Panc1 (cell line): ENCODE results near the gene GRHL1. TPM values are rescaled to one million over a fixed set of nuclear protein-coding genes. Genes with fewer than 3 reads are reported as not detected.

Experiments used
- ATAC-seq: fragments of 200-7000 bp; cut with Tn5 transposase; 2 replicates; pipeline ENCODE4 v1.9.1; 2020; ENCODE audit warnings: mild to moderate bottlenecking, moderate library complexity
- BruUV-seq: library from RNA; stranded (reverse); fragments of 400-500 nt; replicated peaks from 2 replicates; lab custom pipeline; 2021; lab: Mats Ljungman, UMichigan
- CTCF ChIA-PET: fragments of 300-600 bp; sonication (Branson Sonifier 250); formaldehyde crosslinking; loops from one replicate; lab custom pipeline; 2022; ENCODE audit warnings: antibody characterized with exemption; lab: Charles Lee
- POLR2A ChIA-PET: fragments of 300-600 bp; sonication (Branson Sonifier 250); formaldehyde crosslinking; loops from one replicate; lab custom pipeline; 2022; ENCODE audit warnings: antibody characterized with exemption; lab: Charles Lee
- DNase-seq: peaks from one replicate; pipeline ENCODE4 v3.0.0-alpha.2; 2010; ENCODE audit warnings: low read depth, low spot score
- H3K27ac ChIP-seq: 2 replicates; pipeline ENCODE4 v1.5.1; 2011; ENCODE audit warnings: mild to moderate bottlenecking, low read length, inconsistent platforms
- H3K27me3 ChIP-seq: fragments of 200-500 bp; sonication (Bioruptor generic); 2 replicates; pipeline ENCODE4 v1.6.0; 2014; ENCODE audit warnings: low read length, inconsistent platforms; ENCODE audit not compliant: control insufficient read depth, insufficient read depth
- H3K36me3 ChIP-seq: fragments of 200-500 bp; sonication (Bioruptor generic); 2 replicates; pipeline ENCODE4 v1.5.1; 2014; ENCODE audit warnings: inconsistent platforms, mild to moderate bottlenecking, low read length, moderate library complexity; ENCODE audit not compliant: control insufficient read depth, insufficient read depth
- H3K4me1 ChIP-seq: 2 replicates; pipeline ENCODE4 v1.5.1; 2011; ENCODE audit warnings: inconsistent platforms, mild to moderate bottlenecking, low read length, moderate library complexity; ENCODE audit not compliant: control insufficient read depth, insufficient read depth
- H3K4me3 ChIP-seq, 2 experiments: 2 replicates each; pipeline ENCODE4 v1.5.1; 2011 to 2012; ENCODE audit warnings: low read depth in 2 of 2, low read length in 2 of 2, mild to moderate bottlenecking in 2 of 2, inconsistent platforms in 1 of 2, moderate library complexity in 1 of 2
- H3K9me3 ChIP-seq: fragments of 200-500 bp; sonication (Bioruptor generic); 2 replicates; pipeline ENCODE4 v1.5.1; 2014; ENCODE audit warnings: low read depth, mild to moderate bottlenecking, inconsistent platforms, low read length, moderate library complexity; ENCODE audit not compliant: control insufficient read depth, insufficient read depth
- CTCF ChIP-seq: fragments of 450-650 bp; IDR thresholded peaks from 2 replicates; pipeline ENCODE4 v1.5.1; 2017; ENCODE audit warnings: mild to moderate bottlenecking
- POLR2AphosphoS5 ChIP-seq: IDR thresholded peaks from 2 replicates; pipeline ENCODE4 v1.6.1; 2012; ENCODE audit warnings: mild to moderate bottlenecking, low read depth, low read length, moderate library complexity
- REST ChIP-seq, 2 experiments: IDR thresholded peaks; 2 replicates each; pipeline ENCODE4 v1.6.1; 2011 to 2012; ENCODE audit warnings: low read depth in 2 of 2, control low read depth in 1 of 2, low read length in 1 of 2, mild to moderate bottlenecking in 1 of 2, moderate library complexity in 1 of 2; ENCODE audit not compliant: insufficient read depth in 1 of 2
- SIN3A ChIP-seq: IDR thresholded peaks from 2 replicates; pipeline ENCODE4 v1.6.1; 2012; ENCODE audit warnings: low read depth, mild to moderate bottlenecking, low read length, moderate library complexity, borderline replicate concordance; ENCODE audit not compliant: insufficient read depth
- TCF7L2 ChIP-seq: IDR thresholded peaks from 2 replicates; pipeline ENCODE4 v1.6.1; 2011; ENCODE audit warnings: mild to moderate bottlenecking, low read depth, low read length, inconsistent platforms
- in situ Hi-C: cut with HindIII; loops from 2 replicates; pipeline ENCODE4 v1.10.0; 2016; ENCODE audit warnings: low sequenced_read_pairs, low pct_unique_long_range_greater_than_20kb
- intact Hi-C: fragments of 100-400 bp; cut with micrococcal nuclease; formaldehyde crosslinking; loops from one replicate; pipeline ENCODE4 v1.10.0; 2022; ENCODE audit not compliant: unreplicated experiment
- total RNA-seq: library from RNA; stranded (reverse); gene quantifications from one replicate; pipeline ENCODE4 v1.2.1, GENCODE V29; 2021; ENCODE audit not compliant: unreplicated experiment

The GRHL1 gene
- total RNA-seq, 1 experiment from 2014 or later, result 4.7 TPM

GRCh38 chr2:9946818-9947217 is 4.7 kb upstream of the GRHL1 start:
- intact Hi-C loops (no loop called here), in situ Hi-C loops (no loop called here)
- POLR2A ChIA-PET, result no interaction called here
- no peak for DNase-seq
- no peaks in the 10 kb centered on the region for H3K4me1 ChIP-seq
- TF ChIP-seq SIN3A (no peak), TCF7L2 (no peak), POLR2AphosphoS5 (no peak), REST (IDR thresholded peaks at IDR 0.05; ENCODE audit: insufficient read depth in 1 of 2, low read depth in 2 of 2, low read length in 1 of 2) (no peak), CTCF (no peak)
- H3K27ac ChIP-seq, result no peak overlapping the region
- no peaks in the 10 kb centered on the region for H3K9me3 ChIP-seq
- no peaks in the 10 kb centered on the region for H3K36me3 ChIP-seq
- H3K27me3 ChIP-seq, result no peaks in the 10 kb centered on the region; the same call in 1 of the 2 replicates
- CTCF ChIA-PET, result no interaction called here
- no peak for ATAC-seq
- no peak overlapping the region for H3K4me3 ChIP-seq
- BruUV-seq, result no TSS peak

GRCh38 chr2:9948721-9949120 is 2.8 kb upstream of the GRHL1 start:
- DNase-seq, result no peak
- Histone ChIP-seq H3K36me3 (no peaks in the 10 kb centered on the region), H3K4me3 (no peak overlapping the region), H3K27ac (no peak overlapping the region), H3K9me3 (no peaks in the 10 kb centered on the region), H3K4me1 (peaks cover 11% of the 10 kb centered on the region), H3K27me3 (no peaks in the 10 kb centered on the region; the same call in 1 of the 2 replicates)
- no peak for ATAC-seq
- intact Hi-C loops (no loop called here), in situ Hi-C loops (no loop called here)
- CTCF ChIA-PET, result no interaction called here
- no TSS peak for BruUV-seq
- no peak for TF ChIP-seq CTCF
- TF ChIP-seq TCF7L2, result no peak
- TF ChIP-seq POLR2AphosphoS5, result no peak
- no peak for TF ChIP-seq SIN3A
- TF ChIP-seq REST (IDR thresholded peaks at IDR 0.05; ENCODE audit: insufficient read depth in 1 of 2, low read depth in 2 of 2, low read length in 1 of 2), result no peak
- POLR2A ChIA-PET, result no interaction called here
